T-helper 2 cell treated with Interferon-gamma antibody and Interleukin-4, amounts not matched to agents 5 μg/mL and 100 μg/mL, for 36 hours (primary cell): ENCODE results near the gene GPHA2.

Experiments
- DNase-seq: peaks from one replicate; pipeline ENCODE4 v3.0.0; 2021; ENCODE audit warnings: low spot score
- H3K27ac Mint-ChIP-seq: one replicate; pipeline ENCODE4 v1.8.0; 2021; ENCODE audit warnings: mild to moderate bottlenecking, mixed read lengths
- H3K27me3 Mint-ChIP-seq: one replicate; pipeline ENCODE4 v1.8.0; 2021; ENCODE audit warnings: low read depth, mixed read lengths
- H3K36me3 Mint-ChIP-seq: one replicate; pipeline ENCODE4 v1.8.0; 2021; ENCODE audit warnings: low read depth, mixed read lengths
- H3K4me1 Mint-ChIP-seq: one replicate; pipeline ENCODE4 v1.8.0; 2021; ENCODE audit warnings: low read depth, mixed read lengths
- H3K4me3 Mint-ChIP-seq: one replicate; pipeline ENCODE4 v1.8.0; 2022; ENCODE audit warnings: mild to moderate bottlenecking, moderate library complexity, mixed read lengths
- H3K9me3 Mint-ChIP-seq: one replicate; pipeline ENCODE4 v1.8.0; 2021; ENCODE audit warnings: mixed read lengths

Gene GPHA2

GRCh38 chr11:64910451-64911093 is 25.1 kb downstream of the GPHA2 start:
- Mint-ChIP-seq H3K9me3 (no peaks in the 10 kb centered on the region), H3K4me3 (no peak overlapping the region), H3K36me3 (peaks cover 9% of the 10 kb centered on the region), H3K4me1 (peaks cover 2% of the 10 kb centered on the region), H3K27me3 (no peaks in the 10 kb centered on the region), H3K27ac (no peak overlapping the region)
- no peak for DNase-seq

- no peak for DNase-seq
- Mint-ChIP-seq H3K27ac (no peak overlapping the region), H3K36me3 (peaks cover 14% of the 10 kb centered on the region), H3K27me3 (no peaks in the 10 kb centered on the region), H3K4me3 (no peak overlapping the region), H3K4me1 (no peaks in the 10 kb centered on the region), H3K9me3 (no peaks in the 10 kb centered on the region)
These were observed 25.9 kb downstream of the GPHA2 start for GRCh38 chr11:64909653-64910343.

DNA sequence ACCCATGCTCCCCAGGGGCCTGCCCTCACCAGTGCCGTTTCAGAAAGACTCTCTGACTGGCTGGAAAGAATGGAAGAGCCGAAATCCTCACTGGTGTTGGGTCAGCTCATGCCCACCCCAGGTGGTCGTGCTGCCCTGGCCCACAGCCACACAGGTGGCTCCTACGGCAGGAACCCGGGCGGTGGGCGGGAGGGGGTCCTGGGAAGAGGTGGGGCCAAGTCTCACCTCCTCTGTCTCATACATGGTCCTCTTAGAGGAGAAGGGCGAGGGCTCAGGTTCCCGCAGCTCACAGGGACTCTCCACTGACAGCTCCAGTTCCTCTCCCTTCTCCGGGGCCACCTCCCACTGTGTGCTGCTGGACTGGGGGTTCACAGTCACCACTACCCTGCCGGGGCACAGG is 26.9 kb downstream of the GPHA2 start:
- H3K4me3 Mint-ChIP-seq: no peak overlapping the region
- H3K9me3 Mint-ChIP-seq: no peaks in the 10 kb centered on the region
- DNase-seq: no peak
- H3K27me3 Mint-ChIP-seq: no peaks in the 10 kb centered on the region
- H3K4me1 Mint-ChIP-seq: no peaks in the 10 kb centered on the region
- H3K27ac Mint-ChIP-seq: no peak overlapping the region
- peaks cover 14% of the 10 kb centered on the region for H3K36me3 Mint-ChIP-seq

DNA sequence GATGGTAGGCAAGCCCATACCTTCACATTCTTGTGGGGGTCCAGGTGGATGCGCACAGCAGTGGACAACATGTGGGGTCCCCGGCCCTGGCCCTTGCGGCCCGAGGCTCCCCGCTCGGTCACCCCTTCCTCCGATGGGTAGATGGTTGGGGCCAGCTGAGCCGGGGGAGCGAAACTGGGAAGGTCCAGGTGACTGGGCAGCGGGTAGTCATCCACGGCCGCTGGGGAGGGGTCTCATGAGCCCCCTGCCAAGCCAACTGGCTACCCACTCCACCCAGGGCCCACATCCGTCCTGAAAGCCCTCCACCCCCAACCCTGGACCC is 29.4 kb downstream of the GPHA2 start:
- Mint-ChIP-seq H3K9me3 (no peaks in the 10 kb centered on the region), H3K4me1 (peaks cover 2% of the 10 kb centered on the region), H3K27me3 (no peaks in the 10 kb centered on the region), H3K36me3 (peaks cover 17% of the 10 kb centered on the region), H3K27ac (no peak overlapping the region), H3K4me3 (no peak overlapping the region)
- DNase-seq: no peak

DNA sequence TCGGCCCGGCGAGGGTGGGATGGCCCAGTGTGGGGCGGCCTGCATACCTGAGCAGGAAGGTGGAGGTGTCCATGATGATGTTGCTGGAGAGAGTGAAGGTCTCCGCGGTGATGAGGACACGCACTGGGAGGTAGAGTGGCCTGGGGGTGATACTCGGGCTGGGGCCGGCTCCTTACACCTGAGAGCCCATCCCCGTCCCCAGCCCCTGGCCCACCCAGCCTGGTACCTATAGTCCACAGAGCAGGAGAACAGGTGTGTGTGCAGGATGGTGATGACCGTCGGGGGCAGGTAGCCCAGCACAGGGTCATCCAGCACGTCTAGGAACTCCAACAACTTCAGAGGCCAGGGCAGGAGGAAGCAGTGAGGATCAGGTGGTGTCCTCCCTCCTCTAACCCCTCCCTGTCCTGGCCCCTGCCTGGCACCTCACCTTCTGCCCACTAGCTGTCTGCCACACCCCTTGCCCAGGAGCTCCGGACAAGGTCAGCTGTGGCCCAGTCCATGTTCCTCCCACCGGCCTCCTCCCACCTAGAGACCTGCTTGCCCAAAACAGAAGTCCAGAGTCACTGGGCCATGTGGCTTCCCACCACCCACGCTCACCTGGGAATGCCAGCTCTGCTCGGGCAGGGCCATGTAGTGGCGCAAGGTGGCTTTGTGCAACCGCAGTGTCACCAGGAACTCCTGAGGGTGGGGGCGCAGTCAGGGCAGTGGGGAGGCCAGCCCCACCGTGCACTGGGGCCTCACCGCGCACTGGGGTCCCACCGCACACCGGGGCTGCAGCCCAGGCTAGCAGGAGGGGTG is 30.0 kb downstream of the GPHA2 start:
- H3K4me1 Mint-ChIP-seq: peaks cover 2% of the 10 kb centered on the region
- no peak overlapping the region for H3K4me3 Mint-ChIP-seq
- H3K9me3 Mint-ChIP-seq: no peaks in the 10 kb centered on the region
- H3K27me3 Mint-ChIP-seq: no peaks in the 10 kb centered on the region
- peaks cover 15% of the 10 kb centered on the region for H3K36me3 Mint-ChIP-seq
- DNase-seq: no peak
- H3K27ac Mint-ChIP-seq: no peak overlapping the region

DNA sequence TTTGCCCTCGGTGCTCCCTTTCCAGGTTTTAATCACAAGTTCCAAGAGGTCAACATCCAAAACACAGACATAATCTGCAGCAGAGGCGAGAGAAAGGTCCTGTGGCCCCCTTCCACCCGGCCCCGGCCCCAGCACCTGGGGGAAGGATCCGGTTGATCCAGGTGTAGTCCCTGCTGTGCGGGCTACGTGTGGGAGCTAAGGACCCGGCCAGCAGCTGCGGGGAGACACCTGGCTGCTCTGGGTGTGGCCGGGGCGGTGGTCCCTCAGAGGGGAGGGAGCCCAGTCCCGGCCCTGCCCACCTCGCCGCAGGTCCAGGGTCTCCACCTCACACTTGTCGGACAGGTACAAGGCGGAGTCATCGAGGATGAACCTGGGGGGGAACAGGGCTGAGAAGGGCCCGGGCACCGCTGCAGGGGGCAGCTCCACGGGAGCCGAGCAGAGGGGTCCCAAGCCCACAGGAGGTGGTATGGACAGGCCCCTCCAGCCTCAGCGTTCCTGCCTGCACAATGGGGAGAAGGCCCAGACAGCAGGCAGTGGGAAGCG is 32.3 kb downstream of the GPHA2 start:
- H3K9me3 Mint-ChIP-seq: no peaks in the 10 kb centered on the region
- H3K27ac Mint-ChIP-seq: no peak overlapping the region
- H3K4me3 Mint-ChIP-seq: no peak overlapping the region
- peaks cover 6% of the 10 kb centered on the region for H3K4me1 Mint-ChIP-seq
- no peak for DNase-seq
- no peaks in the 10 kb centered on the region for H3K27me3 Mint-ChIP-seq
- peaks cover 20% of the 10 kb centered on the region for H3K36me3 Mint-ChIP-seq

DNA sequence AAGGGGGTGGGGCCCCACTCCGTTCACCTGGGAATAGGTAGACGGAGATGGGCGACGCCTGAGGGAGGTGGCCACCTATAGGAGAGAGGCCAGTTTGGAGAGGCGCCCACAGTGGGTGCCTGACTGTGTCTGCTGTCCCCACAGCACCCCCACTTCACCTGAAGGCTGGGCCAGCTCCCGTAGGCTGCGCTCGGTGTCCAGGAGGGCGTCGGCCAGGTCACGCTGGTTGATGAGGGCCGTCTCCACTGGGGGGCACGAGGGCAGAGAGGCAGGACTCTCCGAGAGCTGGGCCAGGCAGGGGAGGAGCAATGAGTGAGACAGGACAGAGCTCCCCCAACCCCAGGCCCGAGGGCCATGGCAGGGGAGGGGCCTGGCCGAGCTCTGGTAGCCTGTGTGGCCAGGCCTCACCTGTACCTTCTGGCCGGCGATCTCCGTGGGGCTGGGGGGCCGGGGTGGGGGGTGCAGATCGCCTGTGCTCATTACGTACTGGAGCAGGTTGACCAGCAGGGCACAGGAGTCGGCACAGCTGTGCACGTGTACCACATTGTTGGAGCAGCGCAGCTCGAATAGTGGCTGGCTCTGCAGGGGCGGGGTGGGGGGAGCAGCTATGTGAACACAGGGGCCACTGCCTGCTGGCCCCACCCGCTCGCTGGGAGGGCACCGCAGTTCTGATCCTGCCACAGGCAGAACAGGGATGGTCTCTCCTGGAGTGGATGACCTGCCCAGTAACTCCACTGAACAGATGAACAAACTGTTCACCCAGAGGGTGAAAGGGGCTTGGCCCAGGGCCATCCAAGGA is 33.4 kb downstream of the GPHA2 start:
- H3K9me3 Mint-ChIP-seq: no peaks in the 10 kb centered on the region
- peaks cover 19% of the 10 kb centered on the region for H3K36me3 Mint-ChIP-seq
- no peak for DNase-seq
- H3K4me1 Mint-ChIP-seq: peaks cover 6% of the 10 kb centered on the region
- no peak overlapping the region for H3K4me3 Mint-ChIP-seq
- no peaks in the 10 kb centered on the region for H3K27me3 Mint-ChIP-seq
- no peak overlapping the region for H3K27ac Mint-ChIP-seq

- no peak for DNase-seq
- no peak overlapping the region for H3K4me3 Mint-ChIP-seq
- no peak overlapping the region for H3K27ac Mint-ChIP-seq
- no peaks in the 10 kb centered on the region for H3K27me3 Mint-ChIP-seq
- no peaks in the 10 kb centered on the region for H3K9me3 Mint-ChIP-seq
- peaks cover 6% of the 10 kb centered on the region for H3K4me1 Mint-ChIP-seq
- peaks cover 19% of the 10 kb centered on the region for H3K36me3 Mint-ChIP-seq
These were observed 34.9 kb downstream of the GPHA2 start for GRCh38 chr11:64900774-64901173.

DNA sequence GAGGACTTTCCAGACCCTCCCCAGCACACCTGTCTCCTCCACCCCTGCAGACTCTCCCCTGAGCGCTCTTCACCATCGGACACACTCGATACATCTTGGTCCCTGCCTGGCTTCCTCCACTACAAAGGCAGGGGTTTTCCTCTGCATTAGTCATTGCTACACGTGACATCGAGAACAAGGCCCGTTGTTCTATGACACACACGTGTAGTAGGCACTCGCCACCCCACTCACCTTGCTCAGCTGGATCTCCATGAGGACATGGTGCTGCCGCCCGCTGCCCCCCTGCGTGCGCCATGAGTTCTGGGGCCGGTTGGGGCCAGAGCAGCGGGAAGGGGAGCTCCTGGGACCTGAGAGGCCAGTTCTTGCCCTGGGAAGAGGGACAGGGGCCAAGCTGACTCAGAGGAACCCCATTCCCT is 35.4 kb downstream of the GPHA2 start:
- Mint-ChIP-seq H3K36me3 (peaks cover 18% of the 10 kb centered on the region), H3K27me3 (no peaks in the 10 kb centered on the region), H3K4me1 (peaks cover 6% of the 10 kb centered on the region), H3K27ac (peak overlapping the region; percentile 73), H3K9me3 (no peaks in the 10 kb centered on the region), H3K4me3 (peak overlapping the region; percentile 54)
- DNase-seq: peak; percentile 59

GRCh38 chr11:64898541-64898940 is 37.2 kb downstream of the GPHA2 start:
- H3K4me3 Mint-ChIP-seq: no peak overlapping the region
- H3K27ac Mint-ChIP-seq: no peak overlapping the region
- H3K36me3 Mint-ChIP-seq: peaks cover 18% of the 10 kb centered on the region
- H3K27me3 Mint-ChIP-seq: no peaks in the 10 kb centered on the region
- peaks cover 8% of the 10 kb centered on the region for H3K4me1 Mint-ChIP-seq
- DNase-seq: no peak
- H3K9me3 Mint-ChIP-seq: no peaks in the 10 kb centered on the region

GRCh38 chr11:64898076-64898445 is 37.6 kb downstream of the GPHA2 start:
- no peak overlapping the region for H3K27ac Mint-ChIP-seq
- no peaks in the 10 kb centered on the region for H3K27me3 Mint-ChIP-seq
- H3K36me3 Mint-ChIP-seq: peaks cover 18% of the 10 kb centered on the region
- H3K9me3 Mint-ChIP-seq: no peaks in the 10 kb centered on the region
- no peak overlapping the region for H3K4me3 Mint-ChIP-seq
- no peak for DNase-seq
- H3K4me1 Mint-ChIP-seq: peaks cover 8% of the 10 kb centered on the region

- no peaks in the 10 kb centered on the region for H3K9me3 Mint-ChIP-seq
- H3K27me3 Mint-ChIP-seq: no peaks in the 10 kb centered on the region
- no peak overlapping the region for H3K4me3 Mint-ChIP-seq
- DNase-seq: no peak
- no peak overlapping the region for H3K27ac Mint-ChIP-seq
- peaks cover 8% of the 10 kb centered on the region for H3K4me1 Mint-ChIP-seq
- H3K36me3 Mint-ChIP-seq: peaks cover 18% of the 10 kb centered on the region
These were observed 38.2 kb downstream of the GPHA2 start for GRCh38 chr11:64897381-64898075.

DNA sequence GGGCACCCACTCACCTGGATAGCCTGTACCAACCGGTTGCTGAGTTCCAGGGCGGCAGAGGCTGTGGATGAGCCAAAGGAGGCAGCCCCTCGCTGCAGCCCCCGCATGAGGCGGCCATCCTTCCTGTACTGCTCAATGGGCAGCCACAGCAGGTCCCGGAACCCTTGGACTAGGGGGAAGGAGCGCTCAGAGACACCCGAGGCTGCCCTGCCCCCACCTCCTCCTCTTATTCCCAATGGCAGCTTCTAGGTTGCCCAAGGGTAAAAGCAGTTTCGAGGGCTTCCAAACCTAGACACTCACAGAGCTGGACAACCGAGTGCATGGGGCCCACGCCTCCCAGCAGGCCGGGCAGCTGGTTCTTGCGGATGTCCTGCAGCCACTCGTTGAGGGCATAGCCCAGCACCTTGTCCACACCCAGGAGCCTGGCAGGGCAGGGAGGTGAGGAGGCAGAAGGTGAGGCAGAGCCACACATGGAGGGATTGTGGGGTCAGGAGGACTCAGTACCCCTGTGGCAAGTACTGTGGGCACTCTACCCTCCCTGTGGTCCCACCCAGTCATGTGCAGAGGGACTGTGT is 39.2 kb downstream of the GPHA2 start:
- peaks cover 7% of the 10 kb centered on the region for H3K4me1 Mint-ChIP-seq
- no peak overlapping the region for H3K4me3 Mint-ChIP-seq
- no peaks in the 10 kb centered on the region for H3K9me3 Mint-ChIP-seq
- H3K27me3 Mint-ChIP-seq: no peaks in the 10 kb centered on the region
- peaks cover 17% of the 10 kb centered on the region for H3K36me3 Mint-ChIP-seq
- no peak for DNase-seq
- H3K27ac Mint-ChIP-seq: no peak overlapping the region
